SU-DHL-6 (cell line): ENCODE results near the gene AXL.

Experiments used
- H2AFZ ChIP-seq: fragments of 200-600 bp; sonication (generic); 2 replicates; pipeline ENCODE4 v1.6.1; 2014; ENCODE audit warnings: low read depth, mild to moderate bottlenecking, moderate library complexity, mixed read lengths, antibody characterized with exemption, low read length; ENCODE audit not compliant: severe bottlenecking
- H3F3A ChIP-seq: fragments of 200-600 bp; shearing (Covaris generic); 2 replicates; pipeline ENCODE4 v1.6.0; 2016; ENCODE audit warnings: antibody characterized with exemption, mild to moderate bottlenecking; ENCODE audit not compliant: insufficient read depth
- H3K27ac ChIP-seq: fragments of 200-600 bp; sonication (generic); 2 replicates; pipeline ENCODE4 v1.5.1; 2016; ENCODE audit warnings: low read depth, mild to moderate bottlenecking, low read length, moderate library complexity, mixed read lengths
- H3K27me3 ChIP-seq: fragments of 200-600 bp; sonication (generic), shearing (Covaris generic); 2 replicates; pipeline ENCODE4 v1.6.0; 2014; ENCODE audit warnings: mild to moderate bottlenecking, low read length
- H3K36me3 ChIP-seq: fragments of 200-600 bp; sonication (generic); 2 replicates; pipeline ENCODE4 v1.6.1; 2014; ENCODE audit warnings: mild to moderate bottlenecking, low read length, mixed read lengths
- H3K4me2 ChIP-seq: fragments of 300-600, 200-600 bp; shearing (Covaris generic), sonication (generic); 2 replicates; pipeline ENCODE4 v1.6.0; 2014; ENCODE audit warnings: low read length, low read depth, mild to moderate bottlenecking; ENCODE audit not compliant: poor library complexity, severe bottlenecking
- H3K4me3 ChIP-seq: fragments of 200-600 bp; sonication (generic); 2 replicates; pipeline ENCODE4 v1.5.1; 2014; ENCODE audit warnings: antibody characterized with exemption, low read length, mild to moderate bottlenecking, mixed read lengths; ENCODE audit not compliant: insufficient read depth, poor library complexity, severe bottlenecking
- H3K79me2 ChIP-seq: fragments of 200-600 bp; sonication (generic); 2 replicates; pipeline ENCODE4 v1.6.1; 2014; ENCODE audit warnings: mild to moderate bottlenecking, low read length, moderate library complexity; ENCODE audit not compliant: insufficient read depth
- H3K9ac ChIP-seq: fragments of 200-600 bp; sonication (generic); 2 replicates; pipeline ENCODE4 v1.7.0; 2014; ENCODE audit warnings: mild to moderate bottlenecking, low read length
- H3K9me2 ChIP-seq: fragments of 200-600 bp; sonication (generic); replicated peaks from 2 replicates; pipeline ENCODE4 v1.6.1; 2014; ENCODE audit warnings: low read length; ENCODE audit not compliant: insufficient read depth
- H3K9me3 ChIP-seq: fragments of 200-600 bp; sonication (generic); 2 replicates; pipeline ENCODE4 v1.6.1; 2014; ENCODE audit warnings: low read length, mixed read lengths; ENCODE audit not compliant: insufficient read depth
- H4K20me1 ChIP-seq: fragments of 200-600 bp; sonication (generic); 2 replicates; pipeline ENCODE4 v1.6.1; 2014; ENCODE audit warnings: low read depth, mild to moderate bottlenecking, antibody characterized with exemption, low read length, moderate library complexity, mixed read lengths
- CTCF ChIP-seq: fragments of 200-600 bp; sonication (generic); IDR thresholded peaks from one replicate; pipeline ENCODE4 v1.5.1; 2017; ENCODE audit warnings: antibody characterized with exemption, mild to moderate bottlenecking, low read length, moderate library complexity; ENCODE audit not compliant: insufficient read depth, poor library complexity, severe bottlenecking
- EZH2phosphoT487 ChIP-seq: fragments of 200-600 bp; sonication (generic), shearing (Covaris generic); conservative IDR thresholded peaks from 2 replicates; pipeline ENCODE4 v1.6.1; 2018; ENCODE audit warnings: mild to moderate bottlenecking, antibody characterized with exemption, low read length, moderate library complexity, mixed read lengths

The AXL gene

GRCh38 chr19:41218615-41219507, at the start of gene AXL:
TSS of gene AXL (plus strand) at chr19:41219223. CDS start at chr19:41219393, 170 bp downstream.
- no peak for TF ChIP-seq EZH2phosphoT487
- TF ChIP-seq CTCF = no peak
- Histone ChIP-seq H3K9me3 (no peaks in the 10 kb centered on the region), H3K4me2 (no peak within 1 kb of the TSS), H3K27me3 (no peaks in the 10 kb centered on the region), H3K9me2 (no peaks in the 10 kb centered on the region), H3K79me2 (no peaks in the 10 kb centered on the region), H3K27ac (no peak within 1 kb of the TSS), H4K20me1 (no peaks in the 10 kb centered on the region), H3K36me3 (no peaks in the 10 kb centered on the region), H2AFZ (no peak within 1 kb of the TSS), H3K9ac (no peak within 1 kb of the TSS), H3F3A (no peaks in the 10 kb centered on the region), H3K4me3 (no peak within 1 kb of the TSS)

DNA sequence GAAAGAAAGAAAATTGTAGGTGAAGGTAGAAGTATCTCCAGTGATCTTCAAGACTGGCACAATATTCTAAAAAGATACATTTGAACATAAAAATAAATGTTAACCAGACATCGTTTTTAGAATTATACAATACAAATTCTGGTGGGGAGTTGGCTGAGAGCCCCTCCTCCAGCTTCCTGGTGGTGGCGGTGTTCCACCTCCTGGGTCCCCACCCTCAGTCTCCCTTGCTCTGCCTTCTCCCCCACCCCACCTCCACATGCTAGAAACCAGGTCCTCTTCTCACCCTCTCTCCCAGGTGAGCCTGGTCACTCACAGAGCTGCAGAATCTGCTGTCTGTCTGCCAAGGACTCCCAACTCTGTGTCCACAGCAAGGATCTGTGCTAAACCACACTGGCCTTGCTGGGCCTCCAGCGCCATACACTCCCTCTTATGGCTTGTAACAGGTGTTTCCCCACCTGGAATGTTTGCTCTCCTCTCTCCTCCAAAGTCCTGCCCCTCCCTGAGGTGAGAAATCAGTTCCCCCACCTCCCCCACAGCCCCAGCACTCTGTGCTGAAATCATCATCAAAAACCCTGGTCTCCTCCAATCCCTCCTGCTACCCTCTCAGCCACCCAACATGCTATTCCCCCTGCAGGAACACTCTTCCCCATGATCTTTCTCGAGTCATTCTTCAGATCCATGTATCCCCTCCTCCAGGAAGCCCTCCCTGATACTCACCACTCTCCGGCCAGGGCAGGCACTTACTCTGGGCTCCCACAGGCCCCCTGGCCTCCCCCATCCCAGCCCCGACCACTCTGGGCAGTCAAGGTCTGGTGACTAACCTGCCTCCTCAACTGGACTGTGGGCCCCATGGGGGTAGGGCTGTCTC, 46.5 kb upstream of the AXL start:
- no peak overlapping the region for H2AFZ ChIP-seq
- H3K9me2 ChIP-seq = no peaks in the 10 kb centered on the region
- no peaks in the 10 kb centered on the region for H3K27me3 ChIP-seq
- H3K79me2 ChIP-seq = no peaks in the 10 kb centered on the region
- H3K27ac ChIP-seq = no peak overlapping the region
- H3K9me3 ChIP-seq = no peaks in the 10 kb centered on the region
- H3F3A ChIP-seq = no peaks in the 10 kb centered on the region
- TF ChIP-seq EZH2phosphoT487 (no peak), CTCF (no peak)
- H3K36me3 ChIP-seq = no peaks in the 10 kb centered on the region
- H3K9ac ChIP-seq = no peak overlapping the region
- no peaks in the 10 kb centered on the region for H4K20me1 ChIP-seq
- H3K4me3 ChIP-seq = no peak overlapping the region
- no peak overlapping the region for H3K4me2 ChIP-seq

DNA sequence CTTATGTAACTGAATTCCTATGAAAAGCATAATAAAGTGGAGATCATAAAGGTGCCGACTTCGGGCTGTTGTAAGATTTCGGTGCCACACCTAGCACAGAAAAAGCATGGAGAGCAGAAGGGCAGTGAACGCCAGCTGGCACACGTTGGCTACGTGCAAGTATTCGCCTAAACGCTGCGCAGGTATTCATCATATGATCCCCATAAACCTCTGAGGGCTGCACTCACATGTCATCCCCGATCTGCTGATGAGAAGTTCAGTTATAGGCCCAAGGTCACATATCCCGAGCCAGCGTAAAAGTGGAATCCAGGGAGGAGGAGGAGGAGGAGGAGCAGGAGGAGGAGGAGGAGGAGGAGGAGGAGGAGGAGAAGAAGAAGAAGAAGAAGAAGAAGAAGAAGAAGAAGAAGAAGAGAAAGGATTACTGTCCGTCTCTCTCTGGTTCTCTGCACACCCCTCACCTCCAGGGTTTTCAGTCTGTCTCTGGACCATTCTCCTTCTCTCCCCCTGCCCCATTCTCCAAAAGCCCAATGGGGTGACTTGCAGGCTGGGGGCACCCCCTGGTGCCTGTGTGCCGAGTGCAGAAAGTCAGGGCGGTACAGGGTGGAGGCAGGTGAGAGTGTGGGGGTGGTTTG, 44.6 kb upstream of the AXL start:
- Histone ChIP-seq H3F3A (no peaks in the 10 kb centered on the region), H3K36me3 (no peaks in the 10 kb centered on the region), H3K79me2 (no peaks in the 10 kb centered on the region), H3K27ac (no peak overlapping the region), H4K20me1 (no peaks in the 10 kb centered on the region), H3K4me2 (no peak overlapping the region), H2AFZ (no peak overlapping the region), H3K9ac (no peak overlapping the region), H3K9me3 (no peaks in the 10 kb centered on the region), H3K9me2 (no peaks in the 10 kb centered on the region), H3K27me3 (no peaks in the 10 kb centered on the region), H3K4me3 (no peak overlapping the region)
- TF ChIP-seq EZH2phosphoT487 = no peak
- no peak for TF ChIP-seq CTCF
